Fibroblast of skin of back (primary cell): ENCODE results near the gene TXNDC8.

Source experiments
- DNase-seq: peaks from one replicate; pipeline ENCODE4 v3.0.0-alpha.2; 2013

The TXNDC8 gene

GRCh38 chr9:110276781-110277180 lies 60.9 kb downstream of the TXNDC8 start:
- DNase-seq: no peak

GRCh38 chr9:110270211-110270995 lies 67.3 kb downstream of the TXNDC8 start:
- DNase-seq: no peak

GRCh38 chr9:110266795-110267194 lies 70.9 kb downstream of the TXNDC8 start:
- no peak for DNase-seq

- DNase-seq: no peak
Measured at GRCh38 chr9:110261632-110262031, 76.0 kb downstream of the TXNDC8 start.

- peak; percentile 28 for DNase-seq
Measured at GRCh38 chr9:110260911-110261310, 76.8 kb downstream of the TXNDC8 start.

- no peak for DNase-seq
Measured at GRCh38 chr9:110259566-110259965, 78.1 kb downstream of the TXNDC8 start.

- no peak for DNase-seq
Measured at GRCh38 chr9:110258690-110259091, 79.0 kb downstream of the TXNDC8 start.

- no peak for DNase-seq
Measured at GRCh38 chr9:110257956-110258355, 79.7 kb downstream of the TXNDC8 start.

- DNase-seq: no peak
Measured at GRCh38 chr9:110257097-110257841, 80.4 kb downstream of the TXNDC8 start.

GRCh38 chr9:110256380-110257096 lies 81.1 kb downstream of the TXNDC8 start, which contains the start of gene TXN:
Gene TXN (minus strand): TSS chr9:110256507. CDS start chr9:110256435, 72 bp downstream.
- peak; percentile 88 for DNase-seq

- DNase-seq: peak; percentile 74
Measured at GRCh38 chr9:110255463-110256379, 81.9 kb downstream of the TXNDC8 start.

- DNase-seq: no peak
Measured at GRCh38 chr9:110255034-110255462, 82.6 kb downstream of the TXNDC8 start.

- no peak for DNase-seq
Measured at GRCh38 chr9:110254500-110254899, 83.2 kb downstream of the TXNDC8 start.
